ENCODE measurements around the gene SLC44A1. TPM values are rescaled to one million over a fixed set of nuclear protein-coding genes. Genes with fewer than 3 reads are reported as not detected.

SLC44A1 gene
- total RNA-seq, 1 donor from 2014 or later: 48.7 TPM

DNA sequence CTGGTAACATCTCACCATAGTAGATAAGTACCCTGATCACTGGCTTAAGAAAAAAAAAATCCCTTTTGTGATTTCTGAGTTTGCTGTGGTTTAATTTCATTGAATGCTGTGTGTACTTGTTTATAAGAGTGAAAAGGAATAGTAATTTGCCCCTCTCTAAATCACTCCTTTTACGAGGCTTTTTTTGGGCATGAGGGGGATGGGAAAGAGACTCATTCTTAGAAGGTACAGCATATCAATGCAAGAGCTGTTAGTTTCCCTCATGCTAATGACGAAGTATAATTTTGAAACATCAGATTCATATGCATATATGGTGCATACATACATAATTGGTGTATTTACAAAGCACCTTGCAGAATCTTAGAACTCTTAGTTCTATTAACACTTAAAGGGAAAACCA is 2.4 kb upstream of the SLC44A1 start:
- Mint-ChIP-seq H3K27me3 (no peaks in the 10 kb centered on the region), H3K27ac (no peak overlapping the region), H3K9me3 (ENCODE audit: low read depth) (no peaks in the 10 kb centered on the region), H3K4me1 (ENCODE audit: low read depth) (peaks cover 30% of the 10 kb centered on the region), H3K36me3 (ENCODE audit: insufficient read depth) (no peaks in the 10 kb centered on the region), H3K4me3 (ENCODE audit: low read depth) (no peak overlapping the region)
- TF ChIP-seq, protein P1, sequence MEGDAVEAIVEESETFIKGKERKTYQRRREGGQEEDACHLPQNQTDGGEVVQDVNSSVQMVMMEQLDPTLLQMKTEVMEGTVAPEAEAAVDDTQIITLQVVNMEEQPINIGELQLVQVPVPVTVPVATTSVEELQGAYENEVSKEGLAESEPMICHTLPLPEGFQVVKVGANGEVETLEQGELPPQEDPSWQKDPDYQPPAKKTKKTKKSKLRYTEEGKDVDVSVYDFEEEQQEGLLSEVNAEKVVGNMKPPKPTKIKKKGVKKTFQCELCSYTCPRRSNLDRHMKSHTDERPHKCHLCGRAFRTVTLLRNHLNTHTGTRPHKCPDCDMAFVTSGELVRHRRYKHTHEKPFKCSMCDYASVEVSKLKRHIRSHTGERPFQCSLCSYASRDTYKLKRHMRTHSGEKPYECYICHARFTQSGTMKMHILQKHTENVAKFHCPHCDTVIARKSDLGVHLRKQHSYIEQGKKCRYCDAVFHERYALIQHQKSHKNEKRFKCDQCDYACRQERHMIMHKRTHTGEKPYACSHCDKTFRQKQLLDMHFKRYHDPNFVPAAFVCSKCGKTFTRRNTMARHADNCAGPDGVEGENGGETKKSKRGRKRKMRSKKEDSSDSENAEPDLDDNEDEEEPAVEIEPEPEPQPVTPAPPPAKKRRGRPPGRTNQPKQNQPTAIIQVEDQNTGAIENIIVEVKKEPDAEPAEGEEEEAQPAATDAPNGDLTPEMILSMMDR (IDR thresholded peaks at IDR 0.05; ENCODE audit: unreplicated experiment): no peak
- DNase-seq (ENCODE audit: low spot score, unreplicated experiment): no peak

DNA sequence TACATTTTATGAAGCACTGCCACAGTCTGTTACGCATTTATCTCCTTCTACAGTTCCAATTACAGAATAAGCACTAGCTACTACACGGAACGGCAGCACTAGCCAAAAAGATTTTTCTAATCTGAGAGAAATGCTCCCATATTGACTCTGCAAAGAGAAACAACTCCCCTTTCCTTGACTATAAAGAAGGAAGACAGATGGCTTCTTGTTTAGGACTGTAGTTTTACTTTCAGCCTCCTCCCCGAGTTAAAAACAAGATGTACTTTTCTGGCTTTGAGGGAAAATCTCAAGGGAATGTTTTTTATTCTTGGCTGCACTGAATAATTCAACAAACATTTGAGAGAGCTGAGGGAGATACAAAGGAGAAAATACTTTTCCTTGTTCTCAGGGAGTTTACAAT is 1.9 kb upstream of the SLC44A1 start:
- H3K9me3 Mint-ChIP-seq (ENCODE audit: low read depth): no peaks in the 10 kb centered on the region
- H3K4me3 Mint-ChIP-seq (ENCODE audit: low read depth): no peak overlapping the region
- H3K27me3 Mint-ChIP-seq: no peaks in the 10 kb centered on the region
- TF ChIP-seq, protein P1 (IDR thresholded peaks at IDR 0.05; ENCODE audit: unreplicated experiment): no peak
- H3K36me3 Mint-ChIP-seq (ENCODE audit: insufficient read depth): no peaks in the 10 kb centered on the region
- H3K4me1 Mint-ChIP-seq (ENCODE audit: low read depth): peaks cover 34% of the 10 kb centered on the region
- peak overlapping the region; percentile 56 for H3K27ac Mint-ChIP-seq
- DNase-seq (ENCODE audit: low spot score, unreplicated experiment): no peak

DNA sequence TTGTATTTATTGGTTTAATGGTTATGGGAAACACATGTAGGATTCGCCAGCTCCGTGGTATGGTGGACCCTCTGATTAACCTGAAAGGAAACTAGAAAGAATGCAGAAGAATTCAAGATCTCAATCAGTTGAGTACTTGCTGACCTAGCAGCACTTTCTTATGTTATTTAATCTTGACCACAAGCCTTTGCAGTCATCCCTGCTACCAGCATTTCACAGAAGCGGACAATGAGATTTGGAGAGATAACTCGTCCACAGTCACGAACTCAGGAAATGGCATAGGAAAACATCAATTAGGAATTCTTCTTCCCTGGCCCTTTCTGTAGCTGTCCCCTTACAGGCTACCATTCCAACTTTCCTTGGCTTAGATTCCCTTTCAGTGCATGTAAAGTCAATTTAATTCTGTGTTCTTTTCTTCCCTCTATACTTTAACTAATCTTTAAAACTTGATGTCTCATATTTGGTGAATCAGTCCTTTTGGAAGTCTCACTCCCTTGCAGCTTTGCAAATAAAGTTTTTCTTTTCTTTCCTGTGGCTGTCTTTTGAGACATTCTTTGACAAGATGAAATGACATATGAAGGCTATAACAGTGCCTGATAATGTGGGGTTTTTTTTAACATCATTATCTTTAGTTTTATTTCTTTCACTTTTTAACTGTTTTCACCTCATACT is 1.3 kb upstream of the SLC44A1 start:
- H3K27ac Mint-ChIP-seq: peak overlapping the region; percentile 56
- no peaks in the 10 kb centered on the region for H3K9me3 Mint-ChIP-seq (ENCODE audit: low read depth)
- H3K4me3 Mint-ChIP-seq (ENCODE audit: low read depth): no peak overlapping the region
- no peak for DNase-seq (ENCODE audit: low spot score, unreplicated experiment)
- no peaks in the 10 kb centered on the region for H3K36me3 Mint-ChIP-seq (ENCODE audit: insufficient read depth)
- TF ChIP-seq, protein P1 (IDR thresholded peaks at IDR 0.05; ENCODE audit: unreplicated experiment): no peak
- H3K4me1 Mint-ChIP-seq (ENCODE audit: low read depth): peaks cover 38% of the 10 kb centered on the region
- H3K27me3 Mint-ChIP-seq: no peaks in the 10 kb centered on the region

DNA sequence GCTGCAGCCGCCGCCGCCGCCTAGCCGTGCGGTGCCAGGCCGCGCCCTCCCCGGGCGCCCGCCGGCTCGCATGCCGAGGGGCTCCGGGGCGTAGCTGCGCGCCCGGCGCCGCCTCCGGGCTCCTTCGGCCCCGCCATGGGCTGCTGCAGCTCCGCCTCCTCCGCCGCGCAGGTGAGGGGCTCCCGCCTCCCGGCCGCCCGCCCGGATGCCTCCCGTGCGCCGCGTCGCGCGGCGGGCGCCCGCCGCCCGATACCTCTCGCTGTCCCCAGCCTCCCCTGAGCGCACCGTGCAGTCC is 230 bp downstream of the SLC44A1 start:
- Mint-ChIP-seq H3K4me1 (ENCODE audit: low read depth) (peaks cover 41% of the 10 kb centered on the region), H3K27ac (peak overlapping the region; percentile 97), H3K27me3 (no peaks in the 10 kb centered on the region), H3K36me3 (ENCODE audit: insufficient read depth) (no peaks in the 10 kb centered on the region), H3K9me3 (ENCODE audit: low read depth) (no peaks in the 10 kb centered on the region), H3K4me3 (ENCODE audit: low read depth) (peak overlapping the region; percentile 92)
- TF ChIP-seq, protein P1 (IDR thresholded peaks at IDR 0.05; ENCODE audit: unreplicated experiment): no peak
- no peak for DNase-seq (ENCODE audit: low spot score, unreplicated experiment)

DNA sequence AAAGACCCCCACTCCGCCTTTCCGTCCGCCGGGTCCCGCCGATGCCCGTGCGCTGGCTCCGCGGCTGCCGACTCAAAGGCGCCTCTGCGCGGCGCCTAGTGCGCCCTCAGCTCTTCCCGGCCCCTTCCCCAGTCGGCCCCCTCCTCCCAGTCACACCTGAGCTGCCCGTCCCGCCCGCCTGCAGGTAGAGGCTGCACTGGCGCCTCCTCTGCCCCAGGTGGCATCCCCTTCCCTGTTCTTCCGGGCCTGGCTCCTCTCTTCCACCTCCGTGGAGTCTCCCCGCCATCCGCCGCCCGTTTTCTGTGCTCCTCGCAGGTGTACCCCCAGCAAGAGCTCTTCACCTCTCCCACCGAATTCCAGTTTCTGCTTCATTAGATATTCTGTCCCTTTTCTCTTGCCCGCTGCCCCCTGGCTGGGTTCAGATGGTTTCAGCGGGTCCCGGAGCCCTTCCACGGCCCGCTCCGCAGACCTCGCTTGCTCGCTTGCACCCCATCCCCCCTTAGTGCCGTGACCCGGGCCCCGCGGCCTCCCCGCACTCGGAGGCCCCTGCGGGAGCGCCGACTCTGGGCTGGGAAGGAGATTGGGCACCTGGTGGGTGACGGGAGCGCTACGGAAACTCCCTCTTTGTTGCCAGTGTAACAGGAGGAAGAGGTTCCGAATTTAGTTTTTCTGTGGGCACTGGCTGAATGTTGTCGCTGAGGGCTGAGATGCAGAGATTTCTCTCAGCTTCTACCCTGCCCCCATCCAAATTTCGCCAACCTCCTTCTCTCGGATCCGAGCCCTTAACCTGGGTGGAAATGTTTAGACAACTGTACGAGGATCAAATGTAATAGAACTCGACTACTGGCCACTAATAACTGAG is 809 bp downstream of the SLC44A1 start:
- peak overlapping the region; percentile 92 for H3K4me3 Mint-ChIP-seq (ENCODE audit: low read depth)
- TF ChIP-seq, protein P1 (IDR thresholded peaks at IDR 0.05; ENCODE audit: unreplicated experiment): peak; percentile 59
- H3K36me3 Mint-ChIP-seq (ENCODE audit: insufficient read depth): no peaks in the 10 kb centered on the region
- DNase-seq (ENCODE audit: low spot score, unreplicated experiment): peak; percentile 80
- H3K9me3 Mint-ChIP-seq (ENCODE audit: low read depth): no peaks in the 10 kb centered on the region
- H3K27ac Mint-ChIP-seq: peak overlapping the region; percentile 97
- no peaks in the 10 kb centered on the region for H3K27me3 Mint-ChIP-seq
- H3K4me1 Mint-ChIP-seq (ENCODE audit: low read depth): peaks cover 41% of the 10 kb centered on the region
